Panc1 (cell line): ENCODE results near the gene NUDT19. TPM values are rescaled to one million over a fixed set of nuclear protein-coding genes. Genes with fewer than 3 reads are reported as not detected.

Experiments
- ATAC-seq: fragments of 200-7000 bp; cut with Tn5 transposase; 2 replicates; pipeline ENCODE4 v1.9.1; 2020; ENCODE audit warnings: mild to moderate bottlenecking, moderate library complexity
- BruUV-seq: library from RNA; stranded (reverse); fragments of 400-500 nt; replicated peaks from 2 replicates; lab custom pipeline; 2021; lab: Mats Ljungman, UMichigan
- CTCF ChIA-PET: fragments of 300-600 bp; sonication (Branson Sonifier 250); formaldehyde crosslinking; loops from one replicate; lab custom pipeline; 2022; ENCODE audit warnings: antibody characterized with exemption; lab: Charles Lee
- POLR2A ChIA-PET: fragments of 300-600 bp; sonication (Branson Sonifier 250); formaldehyde crosslinking; loops from one replicate; lab custom pipeline; 2022; ENCODE audit warnings: antibody characterized with exemption; lab: Charles Lee
- DNase-seq: peaks from one replicate; pipeline ENCODE4 v3.0.0-alpha.2; 2010; ENCODE audit warnings: low read depth, low spot score
- H3K27ac ChIP-seq: 2 replicates; pipeline ENCODE4 v1.5.1; 2011; ENCODE audit warnings: mild to moderate bottlenecking, low read length, inconsistent platforms
- H3K27me3 ChIP-seq: fragments of 200-500 bp; sonication (Bioruptor generic); 2 replicates; pipeline ENCODE4 v1.6.0; 2014; ENCODE audit warnings: low read length, inconsistent platforms; ENCODE audit not compliant: control insufficient read depth, insufficient read depth
- H3K36me3 ChIP-seq: fragments of 200-500 bp; sonication (Bioruptor generic); 2 replicates; pipeline ENCODE4 v1.5.1; 2014; ENCODE audit warnings: inconsistent platforms, mild to moderate bottlenecking, low read length, moderate library complexity; ENCODE audit not compliant: control insufficient read depth, insufficient read depth
- H3K4me1 ChIP-seq: 2 replicates; pipeline ENCODE4 v1.5.1; 2011; ENCODE audit warnings: inconsistent platforms, mild to moderate bottlenecking, low read length, moderate library complexity; ENCODE audit not compliant: control insufficient read depth, insufficient read depth
- H3K4me3 ChIP-seq, 2 experiments: 2 replicates each; pipeline ENCODE4 v1.5.1; 2011 to 2012; ENCODE audit warnings: low read depth in 2 of 2, low read length in 2 of 2, mild to moderate bottlenecking in 2 of 2, inconsistent platforms in 1 of 2, moderate library complexity in 1 of 2
- H3K9me3 ChIP-seq: fragments of 200-500 bp; sonication (Bioruptor generic); 2 replicates; pipeline ENCODE4 v1.5.1; 2014; ENCODE audit warnings: low read depth, mild to moderate bottlenecking, inconsistent platforms, low read length, moderate library complexity; ENCODE audit not compliant: control insufficient read depth, insufficient read depth
- POLR2AphosphoS5 ChIP-seq: IDR thresholded peaks from 2 replicates; pipeline ENCODE4 v1.6.1; 2012; ENCODE audit warnings: mild to moderate bottlenecking, low read depth, low read length, moderate library complexity
- SIN3A ChIP-seq: IDR thresholded peaks from 2 replicates; pipeline ENCODE4 v1.6.1; 2012; ENCODE audit warnings: low read depth, mild to moderate bottlenecking, low read length, moderate library complexity, borderline replicate concordance; ENCODE audit not compliant: insufficient read depth
- TCF7L2 ChIP-seq: IDR thresholded peaks from 2 replicates; pipeline ENCODE4 v1.6.1; 2011; ENCODE audit warnings: mild to moderate bottlenecking, low read depth, low read length, inconsistent platforms
- in situ Hi-C: cut with HindIII; loops from 2 replicates; pipeline ENCODE4 v1.10.0; 2016; ENCODE audit warnings: low sequenced_read_pairs, low pct_unique_long_range_greater_than_20kb
- intact Hi-C: fragments of 100-400 bp; cut with micrococcal nuclease; formaldehyde crosslinking; loops from one replicate; pipeline ENCODE4 v1.10.0; 2022; ENCODE audit not compliant: unreplicated experiment
- total RNA-seq: library from RNA; stranded (reverse); gene quantifications from one replicate; pipeline ENCODE4 v1.2.1, GENCODE V29; 2021; ENCODE audit not compliant: unreplicated experiment
- TF ChIP-seq, protein P1 (sequence below), 2 experiments: IDR thresholded peaks; 2 replicates each; pipeline ENCODE4 v1.6.1; 2011 to 2012; ENCODE audit warnings: low read depth in 2 of 2, control low read depth in 1 of 2, low read length in 1 of 2, mild to moderate bottlenecking in 1 of 2, moderate library complexity in 1 of 2; ENCODE audit not compliant: insufficient read depth in 1 of 2
- TF ChIP-seq, protein P2 (sequence below): fragments of 450-650 bp; IDR thresholded peaks from 2 replicates; pipeline ENCODE4 v1.5.1; 2017; ENCODE audit warnings: mild to moderate bottlenecking

NUDT19 gene
- total RNA-seq, 1 experiment from 2014 or later, result 41.4 TPM

DNA sequence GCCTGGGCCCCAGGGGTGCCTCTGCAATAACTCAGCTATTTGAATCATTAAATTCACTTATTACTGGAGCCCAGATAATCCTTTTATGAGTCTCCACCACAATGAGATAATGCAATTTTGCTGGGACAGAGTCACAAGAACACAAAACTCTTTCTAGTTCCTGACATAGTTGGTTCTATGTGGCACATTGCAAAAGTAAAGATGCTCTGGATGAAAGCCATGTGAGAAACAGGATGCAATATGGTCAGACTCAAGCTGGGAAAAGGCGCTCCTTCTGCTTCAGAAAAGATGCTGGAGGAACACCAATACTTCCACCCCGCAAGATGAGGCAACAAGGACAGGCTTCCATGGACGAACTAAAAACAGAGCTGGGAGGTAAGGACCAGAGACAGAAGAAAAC lies 22.3 kb upstream of the NUDT19 start:
- Histone ChIP-seq H3K27me3 (no peaks in the 10 kb centered on the region), H3K9me3 (no peaks in the 10 kb centered on the region), H3K36me3 (no peaks in the 10 kb centered on the region), H3K27ac (no peak overlapping the region), H3K4me1 (peaks cover 16% of the 10 kb centered on the region; the same call in 1 of the 2 replicates), H3K4me3 (no peak overlapping the region)
- DNase-seq (no peak), ATAC-seq (no peak)
- BruUV-seq, result no TSS peak
- in situ Hi-C loops (no loop called here), intact Hi-C loops (no loop called here)
- POLR2A ChIA-PET, result no interaction called here
- CTCF ChIA-PET, result no interaction called here
- TF ChIP-seq, protein P1, sequence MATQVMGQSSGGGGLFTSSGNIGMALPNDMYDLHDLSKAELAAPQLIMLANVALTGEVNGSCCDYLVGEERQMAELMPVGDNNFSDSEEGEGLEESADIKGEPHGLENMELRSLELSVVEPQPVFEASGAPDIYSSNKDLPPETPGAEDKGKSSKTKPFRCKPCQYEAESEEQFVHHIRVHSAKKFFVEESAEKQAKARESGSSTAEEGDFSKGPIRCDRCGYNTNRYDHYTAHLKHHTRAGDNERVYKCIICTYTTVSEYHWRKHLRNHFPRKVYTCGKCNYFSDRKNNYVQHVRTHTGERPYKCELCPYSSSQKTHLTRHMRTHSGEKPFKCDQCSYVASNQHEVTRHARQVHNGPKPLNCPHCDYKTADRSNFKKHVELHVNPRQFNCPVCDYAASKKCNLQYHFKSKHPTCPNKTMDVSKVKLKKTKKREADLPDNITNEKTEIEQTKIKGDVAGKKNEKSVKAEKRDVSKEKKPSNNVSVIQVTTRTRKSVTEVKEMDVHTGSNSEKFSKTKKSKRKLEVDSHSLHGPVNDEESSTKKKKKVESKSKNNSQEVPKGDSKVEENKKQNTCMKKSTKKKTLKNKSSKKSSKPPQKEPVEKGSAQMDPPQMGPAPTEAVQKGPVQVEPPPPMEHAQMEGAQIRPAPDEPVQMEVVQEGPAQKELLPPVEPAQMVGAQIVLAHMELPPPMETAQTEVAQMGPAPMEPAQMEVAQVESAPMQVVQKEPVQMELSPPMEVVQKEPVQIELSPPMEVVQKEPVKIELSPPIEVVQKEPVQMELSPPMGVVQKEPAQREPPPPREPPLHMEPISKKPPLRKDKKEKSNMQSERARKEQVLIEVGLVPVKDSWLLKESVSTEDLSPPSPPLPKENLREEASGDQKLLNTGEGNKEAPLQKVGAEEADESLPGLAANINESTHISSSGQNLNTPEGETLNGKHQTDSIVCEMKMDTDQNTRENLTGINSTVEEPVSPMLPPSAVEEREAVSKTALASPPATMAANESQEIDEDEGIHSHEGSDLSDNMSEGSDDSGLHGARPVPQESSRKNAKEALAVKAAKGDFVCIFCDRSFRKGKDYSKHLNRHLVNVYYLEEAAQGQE (IDR thresholded peaks at IDR 0.05; ENCODE audit: insufficient read depth in 1 of 2, low read depth in 2 of 2, low read length in 1 of 2), result no peak
- TF ChIP-seq, protein P2, sequence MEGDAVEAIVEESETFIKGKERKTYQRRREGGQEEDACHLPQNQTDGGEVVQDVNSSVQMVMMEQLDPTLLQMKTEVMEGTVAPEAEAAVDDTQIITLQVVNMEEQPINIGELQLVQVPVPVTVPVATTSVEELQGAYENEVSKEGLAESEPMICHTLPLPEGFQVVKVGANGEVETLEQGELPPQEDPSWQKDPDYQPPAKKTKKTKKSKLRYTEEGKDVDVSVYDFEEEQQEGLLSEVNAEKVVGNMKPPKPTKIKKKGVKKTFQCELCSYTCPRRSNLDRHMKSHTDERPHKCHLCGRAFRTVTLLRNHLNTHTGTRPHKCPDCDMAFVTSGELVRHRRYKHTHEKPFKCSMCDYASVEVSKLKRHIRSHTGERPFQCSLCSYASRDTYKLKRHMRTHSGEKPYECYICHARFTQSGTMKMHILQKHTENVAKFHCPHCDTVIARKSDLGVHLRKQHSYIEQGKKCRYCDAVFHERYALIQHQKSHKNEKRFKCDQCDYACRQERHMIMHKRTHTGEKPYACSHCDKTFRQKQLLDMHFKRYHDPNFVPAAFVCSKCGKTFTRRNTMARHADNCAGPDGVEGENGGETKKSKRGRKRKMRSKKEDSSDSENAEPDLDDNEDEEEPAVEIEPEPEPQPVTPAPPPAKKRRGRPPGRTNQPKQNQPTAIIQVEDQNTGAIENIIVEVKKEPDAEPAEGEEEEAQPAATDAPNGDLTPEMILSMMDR, result no peak

- intact Hi-C loops, result no loop called here
- H3K36me3 ChIP-seq, result no peaks in the 10 kb centered on the region
- H3K27me3 ChIP-seq, result no peaks in the 10 kb centered on the region
- H3K27ac ChIP-seq, result no peak overlapping the region
- peaks cover 16% of the 10 kb centered on the region; the same call in 1 of the 2 replicates for H3K4me1 ChIP-seq
- ATAC-seq (no peak), DNase-seq (no peak)
- in situ Hi-C loops, result no loop called here
- ChIA-PET POLR2A (no interaction called here), CTCF (no interaction called here)
- TSS peak; percentile 24 for BruUV-seq
- H3K9me3 ChIP-seq, result no peaks in the 10 kb centered on the region
- no peak overlapping the region for H3K4me3 ChIP-seq
- TF ChIP-seq, protein P1 (IDR thresholded peaks at IDR 0.05; ENCODE audit: insufficient read depth in 1 of 2, low read depth in 2 of 2, low read length in 1 of 2), result no peak
- TF ChIP-seq, protein P2, result no peak
- TF ChIP-seq POLR2AphosphoS5 (no peak), TCF7L2 (no peak), SIN3A (no peak)
Observed at GRCh38 chr19:32671883-32672593, 19.6 kb upstream of the NUDT19 start.
